K562 (cell line): ENCODE data around the gene KPNA1. TPM values are rescaled to one million over a fixed set of nuclear protein-coding genes. Genes with fewer than 3 reads are reported as not detected.

ENCODE experiments used
- ARHGAP35 ChIP-seq: fragments of 450-650 bp; IDR thresholded peaks from 2 replicates; pipeline ENCODE4 v1.6.1; 2018; ENCODE audit not compliant: partially characterized antibody
- CBFA2T3 ChIP-seq: fragments of 450-650 bp; IDR thresholded peaks from 2 replicates; pipeline ENCODE4 v1.6.1; 2017
- CBX3 ChIP-seq, 2 experiments: IDR thresholded peaks; 1 replicate in 1 of 2; 2 replicates in 1 of 2; pipeline ENCODE4 v1.6.1; 2012; ENCODE audit warnings: inconsistent platforms in 2 of 2, low read length in 2 of 2, borderline replicate concordance in 1 of 2, control low read depth in 1 of 2
- FOXP1 ChIP-seq: sonication (generic); formaldehyde crosslinking; IDR thresholded peaks from 2 replicates; pipeline ENCODE4 v1.8.0; 2022; ENCODE audit warnings: mild to moderate bottlenecking, missing genetic modification reagents
- IFI16 ChIP-seq: fragments of 250-450 bp; sonication (Bioruptor Pico); IDR thresholded peaks from 2 replicates; pipeline ENCODE4 v2.1.2; 2022; ENCODE audit warnings: mild to moderate bottlenecking, inconsistent platforms
- KLF16 ChIP-seq: IDR thresholded peaks from 2 replicates; pipeline ENCODE4 v1.6.1; 2016; ENCODE audit warnings: antibody characterized with exemption
- LARP7 ChIP-seq: fragments of 450-650 bp; IDR thresholded peaks from 2 replicates; pipeline ENCODE4 v1.6.1; 2016
- MED1 ChIP-seq: sonication (generic); formaldehyde crosslinking; IDR thresholded peaks from 2 replicates; pipeline ENCODE4 v1.8.1; 2023; ENCODE audit warnings: missing genetic modification reagents, borderline replicate concordance
- MXI1 ChIP-seq: IDR thresholded peaks from 2 replicates; pipeline ENCODE4 v1.6.1; 2011; ENCODE audit warnings: low read depth, mild to moderate bottlenecking, improper control_type of control experiment, low read length
- NEUROD1 ChIP-seq: fragments of 150-350 bp; IDR thresholded peaks from 2 replicates; pipeline ENCODE4 v1.6.1; 2014; ENCODE audit warnings: borderline replicate concordance, low read length, low read depth; ENCODE audit not compliant: partially characterized antibody
- PCBP1 ChIP-seq: fragments of 200-400 bp; formaldehyde crosslinking; IDR thresholded peaks from 2 replicates; pipeline ENCODE4 v1.6.1; 2018; ENCODE audit warnings: mild to moderate bottlenecking, low read depth, low read length; ENCODE audit not compliant: poor library complexity, severe bottlenecking
- RBBP5 ChIP-seq: fragments of 200-600 bp; sonication (generic); IDR thresholded peaks from 2 replicates; pipeline ENCODE4 v1.6.1; 2012; ENCODE audit warnings: borderline replicate concordance, mild to moderate bottlenecking, low read length, control low read depth, inconsistent platforms; ENCODE audit not compliant: insufficient read depth, poor library complexity, severe bottlenecking
- SAFB2 ChIP-seq: fragments of 200-400 bp; formaldehyde crosslinking; IDR thresholded peaks from 2 replicates; pipeline ENCODE4 v1.6.1; 2018; ENCODE audit warnings: borderline replicate concordance, low read length, low read depth, moderate library complexity; ENCODE audit not compliant: severe bottlenecking
- SNRNP70 ChIP-seq: fragments of 200-400 bp; formaldehyde crosslinking; optimal IDR thresholded peaks from 2 replicates; pipeline ENCODE3; 2017; ENCODE audit warnings: low read depth, low read length
- STAT5B ChIP-seq: fragments of 250-450 bp; sonication (Bioruptor Pico); IDR thresholded peaks from 2 replicates; pipeline ENCODE4 v1.8.0; 2021; ENCODE audit warnings: mild to moderate bottlenecking, inconsistent platforms
- XRCC3 ChIP-seq: fragments of 450-650 bp; IDR thresholded peaks from 2 replicates; pipeline ENCODE4 v1.6.1; 2017; ENCODE audit warnings: mild to moderate bottlenecking, moderate library complexity
- ZNF121 ChIP-seq: sonication (generic); formaldehyde crosslinking; conservative IDR thresholded peaks from 2 replicates; pipeline ENCODE4 v1.8.0; 2022; ENCODE audit warnings: missing genetic modification reagents
- polyA plus RNA-seq, 8 experiments: library from polyadenylated mRNA; depleted of rRNA in 4 of 8; stranded (reverse) in 5 of 8; unstranded in 3 of 8; fragments of >200 nt; fragmentation: Nextera tagmentation in 2 of 8; fragmentation: Illumina TruSeq in 1 of 8; extraction: Ambion mirVana in 2 of 8; extraction: Trizol in 1 of 8; gene quantifications; 2 replicates each; pipeline versions ENCODE4 v1.2.1 to v1.2.3, GENCODE V29; 2011 to 2014; ENCODE audit warnings: inconsistent platforms in 1 of 8, missing spikeins in 1 of 8
- total RNA-seq, 7 experiments: library from RNA; depleted of rRNA in 6 of 7; stranded (reverse); fragments of >200 nt in 6 of 7; fragmentation: Illumina TruSeq in 2 of 7; extraction: Trizol in 2 of 7; gene quantifications; 2 replicates each; pipeline versions ENCODE4 v1.2.1 to v1.2.3, GENCODE V29; 2011 to 2021; ENCODE audit warnings: low replicate concordance in 1 of 7
- TF ChIP-seq, protein P1 (sequence below): fragments of 250-450 bp; sonication (Bioruptor Pico); IDR thresholded peaks from 2 replicates; pipeline ENCODE4 v1.5.0; 2021; ENCODE audit warnings: mild to moderate bottlenecking, moderate library complexity
- TF ChIP-seq, protein P2 (sequence below): sonication (generic); formaldehyde crosslinking; IDR thresholded peaks from 2 replicates; pipeline ENCODE4 v1.4.0; 2020; ENCODE audit warnings: mild to moderate bottlenecking, missing genetic modification reagents
- TF ChIP-seq, protein P3 (sequence below): fragments of 450-650 bp; formaldehyde crosslinking; IDR thresholded peaks from 2 replicates; pipeline ENCODE4 v1.4.0; 2022; ENCODE audit warnings: missing genetic modification characterization

KPNA1 gene
- total and polyA plus RNA-seq, 9 of the 15 experiments (the other 6 are each of a cell fraction or from before 2014, with no cell fraction given), result 9.3 to 53.8 (median 33.5) TPM

GRCh38 chr3:122564155-122564912 lies 49.6 kb upstream of the KPNA1 start, which contains the start of the genes DTX3L and PARP9 (continued):
- TF ChIP-seq ZNF121 (CRISPR knock-in tag) (no peak), XRCC3 (no peak), STAT5B (CRISPR knock-in tag) (no peak), KLF16 (no peak), IFI16 (no peak), NEUROD1 (no peak), SAFB2 (no peak), LARP7 (no peak), SNRNP70 (no peak), PCBP1 (peak; percentile 40), RBBP5 (peak; percentile 83), MXI1 (no peak), ARHGAP35 (no peak), MED1 (CRISPR knock-in tag) (no peak), FOXP1 (CRISPR knock-in tag) (0 out of 2 replicates have a peak, but pooled peaks have one; percentile 52), CBX3 (IDR thresholded peaks at IDR 0.05; ENCODE audit: borderline replicate concordance in 1 of 2, low read length in 2 of 2) (no peak), CBFA2T3 (no peak)
- TF ChIP-seq, protein P1, sequence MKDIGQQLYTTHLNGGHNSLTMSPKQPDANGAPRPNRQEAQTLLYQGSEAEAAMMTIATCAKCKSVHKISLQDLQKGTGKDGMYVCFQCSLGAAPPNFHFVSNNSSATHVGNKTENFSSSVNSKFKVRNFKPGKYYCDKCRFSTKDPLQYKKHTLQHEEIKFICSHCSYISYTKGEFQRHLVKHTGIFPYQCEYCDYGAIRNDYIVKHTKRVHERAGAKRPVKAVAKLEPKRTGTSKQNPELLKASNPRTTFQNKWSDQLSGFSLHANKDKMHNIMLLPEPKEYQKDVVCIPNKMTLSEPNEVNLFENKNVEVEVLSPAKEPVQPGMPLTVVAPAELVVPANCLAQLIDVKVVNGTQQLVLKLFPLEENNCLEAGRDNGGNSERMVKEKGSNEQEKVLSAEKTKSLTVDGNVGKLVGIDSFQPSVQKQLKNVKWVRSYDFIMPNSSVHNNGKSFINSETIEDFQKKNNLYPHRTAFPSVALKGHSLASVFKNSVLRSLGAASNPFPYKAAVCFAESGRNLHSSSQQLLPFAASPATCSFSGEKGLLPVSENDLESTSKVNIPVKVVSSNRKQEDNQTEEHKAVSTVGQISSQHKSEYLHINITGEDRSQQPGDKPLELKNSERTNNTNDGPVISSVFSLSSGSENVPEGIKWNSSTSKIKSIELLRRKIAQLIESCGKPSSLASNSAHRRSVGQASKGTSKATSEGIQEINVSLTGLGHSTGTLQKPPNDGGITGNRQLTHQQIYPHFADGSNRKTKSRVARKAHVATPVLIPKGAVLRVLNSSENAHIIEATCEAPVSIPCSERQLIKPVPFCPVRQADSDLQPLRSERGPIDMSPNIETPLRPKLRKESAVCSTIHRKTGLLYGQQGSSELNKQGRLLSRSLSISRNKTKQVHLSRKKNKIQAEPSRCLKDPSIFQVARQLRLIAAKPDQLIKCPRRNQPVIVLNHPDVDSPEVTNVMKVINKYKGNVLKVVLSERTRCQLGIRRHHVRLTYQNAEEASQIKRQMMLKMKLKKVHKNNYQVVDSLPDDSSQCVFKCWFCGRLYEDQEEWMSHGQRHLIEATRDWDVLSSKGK (CRISPR knock-in tag), result no peak
- TF ChIP-seq, protein P2, sequence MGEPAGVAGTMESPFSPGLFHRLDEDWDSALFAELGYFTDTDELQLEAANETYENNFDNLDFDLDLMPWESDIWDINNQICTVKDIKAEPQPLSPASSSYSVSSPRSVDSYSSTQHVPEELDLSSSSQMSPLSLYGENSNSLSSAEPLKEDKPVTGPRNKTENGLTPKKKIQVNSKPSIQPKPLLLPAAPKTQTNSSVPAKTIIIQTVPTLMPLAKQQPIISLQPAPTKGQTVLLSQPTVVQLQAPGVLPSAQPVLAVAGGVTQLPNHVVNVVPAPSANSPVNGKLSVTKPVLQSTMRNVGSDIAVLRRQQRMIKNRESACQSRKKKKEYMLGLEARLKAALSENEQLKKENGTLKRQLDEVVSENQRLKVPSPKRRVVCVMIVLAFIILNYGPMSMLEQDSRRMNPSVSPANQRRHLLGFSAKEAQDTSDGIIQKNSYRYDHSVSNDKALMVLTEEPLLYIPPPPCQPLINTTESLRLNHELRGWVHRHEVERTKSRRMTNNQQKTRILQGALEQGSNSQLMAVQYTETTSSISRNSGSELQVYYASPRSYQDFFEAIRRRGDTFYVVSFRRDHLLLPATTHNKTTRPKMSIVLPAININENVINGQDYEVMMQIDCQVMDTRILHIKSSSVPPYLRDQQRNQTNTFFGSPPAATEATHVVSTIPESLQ (CRISPR knock-in tag), result no peak
- TF ChIP-seq, protein P3, sequence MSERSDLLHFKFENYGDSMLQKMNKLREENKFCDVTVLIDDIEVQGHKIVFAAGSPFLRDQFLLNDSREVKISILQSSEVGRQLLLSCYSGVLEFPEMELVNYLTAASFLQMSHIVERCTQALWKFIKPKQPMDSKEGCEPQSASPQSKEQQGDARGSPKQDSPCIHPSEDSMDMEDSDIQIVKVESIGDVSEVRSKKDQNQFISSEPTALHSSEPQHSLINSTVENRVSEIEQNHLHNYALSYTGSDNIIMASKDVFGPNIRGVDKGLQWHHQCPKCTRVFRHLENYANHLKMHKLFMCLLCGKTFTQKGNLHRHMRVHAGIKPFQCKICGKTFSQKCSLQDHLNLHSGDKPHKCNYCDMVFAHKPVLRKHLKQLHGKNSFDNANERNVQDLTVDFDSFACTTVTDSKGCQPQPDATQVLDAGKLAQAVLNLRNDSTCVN (CRISPR knock-in tag), result no peak
